GM10266 (cell line): ENCODE results near the gene YTHDC2.

Experiments used
- DNase-seq: peaks from one replicate; pipeline ENCODE4 v3.0.0; 2012; ENCODE audit errors: extremely low spot score
- CTCF ChIP-seq: IDR thresholded peaks from 2 replicates; pipeline ENCODE4 v1.5.1; 2012; ENCODE audit warnings: mild to moderate bottlenecking, low read depth; ENCODE audit not compliant: control insufficient read depth, insufficient read depth; ENCODE audit errors: missing control alignments

The YTHDC2 gene

GRCh38 chr5:113608113-113608596, 94.7 kb downstream of the YTHDC2 start:
- no peak for DNase-seq

GRCh38 chr5:113612060-113612496, 98.6 kb downstream of the YTHDC2 start:
- peak; percentile 65 for DNase-seq
- peak; percentile 68 for TF ChIP-seq CTCF

More at GRCh38 chr5:113608113-113608596, 94.7 kb downstream of the YTHDC2 start:
- TF ChIP-seq CTCF: no peak

GRCh38 chr5:113614191-113614590, 100.7 kb downstream of the YTHDC2 start:
- no peak for TF ChIP-seq CTCF
- no peak for DNase-seq

GRCh38 chr5:113615708-113616107, 102.2 kb downstream of the YTHDC2 start:
- no peak for TF ChIP-seq CTCF
- no peak for DNase-seq

- TF ChIP-seq CTCF: no peak
- no peak for DNase-seq
Observed at GRCh38 chr5:113617191-113617796, 103.8 kb downstream of the YTHDC2 start.

GRCh38 chr5:113632996-113633395, 119.5 kb downstream of the YTHDC2 start:
- no peak for TF ChIP-seq CTCF
- no peak for DNase-seq

- TF ChIP-seq CTCF: no peak
- no peak for DNase-seq
Observed at GRCh38 chr5:113634957-113635356, 121.5 kb downstream of the YTHDC2 start.
